Hepatocyte (in vitro differentiated cells): Measurements from ENCODE around the gene VRK1.

Experiments used
- CTCF ChIP-seq: fragments of 200-600 bp; sonication (generic); IDR thresholded peaks from 2 replicates; pipeline ENCODE4 v1.5.1; 2016; ENCODE audit warnings: antibody characterized with exemption, mild to moderate bottlenecking; ENCODE audit not compliant: poor library complexity
- EZH2 ChIP-seq: fragments of 200-600 bp; sonication (generic); IDR thresholded peaks from 2 replicates; pipeline ENCODE4 v1.6.1; 2016; ENCODE audit warnings: antibody characterized with exemption, mild to moderate bottlenecking, borderline replicate concordance

- no peak for TF ChIP-seq CTCF
- TF ChIP-seq EZH2 = no peak
These were observed 104.8 kb downstream of the VRK1 start for GRCh38 chr14:96902004-96902403.
